HUES64 (cell line): ENCODE results near the gene PPARG.
"Not testable (repeated sequence)": the region's sequence is repeated elsewhere in the genome, so short reads cannot be mapped to it uniquely, and the experiment has no call there.

Experiments used
- H3K27ac ChIP-seq: 2 replicates; pipeline ENCODE4 v1.7.0; 2013; ENCODE audit warnings: low read depth, low read length, inconsistent platforms
- H3K27me3 ChIP-seq: 2 replicates; pipeline ENCODE4 v1.6.1; 2013; ENCODE audit warnings: mild to moderate bottlenecking, low read length; ENCODE audit not compliant: insufficient read depth
- H3K36me3 ChIP-seq: 2 replicates; pipeline ENCODE4 v1.6.1; 2013; ENCODE audit warnings: mild to moderate bottlenecking, low read length; ENCODE audit not compliant: insufficient read depth
- H3K4me1 ChIP-seq: 2 replicates; pipeline ENCODE4 v1.6.1; 2013; ENCODE audit warnings: mild to moderate bottlenecking, low read length, moderate library complexity; ENCODE audit not compliant: insufficient read depth
- H3K4me3 ChIP-seq: 2 replicates; pipeline ENCODE4 v1.5.1; 2013; ENCODE audit warnings: mild to moderate bottlenecking, low read length, moderate library complexity
- H3K9ac ChIP-seq: 2 replicates; pipeline ENCODE4 v1.6.1; 2013; ENCODE audit warnings: mild to moderate bottlenecking, low read depth, low read length
- H3K9me3 ChIP-seq: 2 replicates; pipeline ENCODE4 v1.6.1; 2013; ENCODE audit warnings: low read depth, low read length; ENCODE audit not compliant: insufficient read depth
- WGBS: fragments of 150-250, 120-280 bp; methylation state at CpG from one replicate; pipeline ENCODE4 v1.1.7; 2013; ENCODE audit warnings: missing lambda C conversion rate; 5-methylcytosine and 5-hydroxymethylcytosine counted together

PPARG gene

GRCh38 chr3:12457380-12457779 lies 168.5 kb downstream of the PPARG start:
- not testable (repeated sequence) for H3K27me3 ChIP-seq, H3K9ac ChIP-seq, H3K36me3 ChIP-seq, H3K27ac ChIP-seq, H3K4me3 ChIP-seq, H3K9me3 ChIP-seq, H3K4me1 ChIP-seq
- WGBS, result 91% methylated on average over 4 of the region's 4 CpGs

GRCh38 chr3:12458901-12459300 lies 170.0 kb downstream of the PPARG start:
- Histone ChIP-seq H3K27me3 (no peaks in the 10 kb centered on the region), H3K9ac (no peak overlapping the region), H3K4me3 (no peak overlapping the region), H3K36me3 (no peaks in the 10 kb centered on the region), H3K9me3 (no peaks in the 10 kb centered on the region), H3K27ac (no peak overlapping the region), H3K4me1 (peaks cover 4% of the 10 kb centered on the region; the same call in 1 of the 2 replicates)
- 86% methylated on average over 8 of the region's 8 CpGs for WGBS

DNA sequence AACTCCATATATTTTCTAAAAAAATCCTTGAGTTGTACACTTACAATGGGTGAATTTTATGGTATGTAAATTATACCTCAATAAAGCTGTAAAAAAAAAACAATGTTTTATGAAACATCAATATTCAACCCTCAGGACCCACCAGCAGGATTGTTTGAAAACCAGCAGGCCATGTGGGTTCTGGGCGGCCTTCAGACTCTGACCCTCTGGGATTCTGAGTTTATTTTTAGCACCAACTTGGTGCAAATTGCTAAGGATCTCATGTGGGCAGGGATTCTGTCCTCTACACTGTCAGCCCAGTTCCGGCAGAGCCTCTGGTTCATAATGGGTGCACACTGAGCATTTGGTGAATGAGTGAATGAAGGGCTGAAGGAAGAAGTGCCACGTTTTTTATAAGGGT lies 171.3 kb downstream of the PPARG start:
- Histone ChIP-seq H3K27me3 (no peaks in the 10 kb centered on the region), H3K4me3 (no peak overlapping the region), H3K36me3 (no peaks in the 10 kb centered on the region), H3K9ac (no peak overlapping the region), H3K27ac (no peak overlapping the region), H3K4me1 (0 out of 2 replicates have a peak, but pooled peaks cover 4% of the 10 kb centered on the region), H3K9me3 (no peaks in the 10 kb centered on the region)
- whole genome bisulfite sequencing, result 94% methylated on average over 3 of the region's 3 CpGs

DNA sequence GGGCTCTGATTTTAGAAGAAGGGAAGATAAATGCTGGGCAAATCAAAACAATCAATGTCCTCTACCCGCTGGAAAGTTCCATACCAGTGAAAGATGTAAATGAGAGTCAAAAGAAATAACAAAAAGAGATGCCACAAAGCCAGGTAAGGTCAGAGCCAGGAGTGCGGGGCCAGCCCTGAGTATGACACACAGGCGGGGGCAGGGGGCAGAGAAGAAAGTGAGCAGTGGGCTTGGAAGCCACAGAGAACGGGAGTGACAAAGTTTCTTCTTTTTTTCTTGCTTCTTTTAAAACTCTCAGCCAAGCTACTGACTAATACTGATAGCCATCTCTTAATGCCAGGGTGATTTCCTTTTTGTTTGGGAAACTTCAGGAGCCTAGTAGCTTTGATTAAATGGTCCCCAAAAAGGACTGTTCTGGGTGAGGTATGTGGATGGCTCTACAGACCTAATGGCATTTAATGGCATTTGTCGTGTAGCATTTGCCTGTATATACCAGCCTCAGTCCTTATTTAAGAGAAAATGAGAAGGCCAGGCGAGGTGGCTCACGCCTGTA lies 172.3 kb downstream of the PPARG start:
- Histone ChIP-seq H3K27ac (no peak overlapping the region), H3K36me3 (no peaks in the 10 kb centered on the region), H3K4me3 (no peak overlapping the region), H3K27me3 (no peaks in the 10 kb centered on the region), H3K9ac (no peak overlapping the region), H3K9me3 (no peaks in the 10 kb centered on the region), H3K4me1 (0 out of 2 replicates have a peak, but pooled peaks cover 9% of the 10 kb centered on the region)
- WGBS, result 87% methylated on average over 7 of the region's 7 CpGs

DNA sequence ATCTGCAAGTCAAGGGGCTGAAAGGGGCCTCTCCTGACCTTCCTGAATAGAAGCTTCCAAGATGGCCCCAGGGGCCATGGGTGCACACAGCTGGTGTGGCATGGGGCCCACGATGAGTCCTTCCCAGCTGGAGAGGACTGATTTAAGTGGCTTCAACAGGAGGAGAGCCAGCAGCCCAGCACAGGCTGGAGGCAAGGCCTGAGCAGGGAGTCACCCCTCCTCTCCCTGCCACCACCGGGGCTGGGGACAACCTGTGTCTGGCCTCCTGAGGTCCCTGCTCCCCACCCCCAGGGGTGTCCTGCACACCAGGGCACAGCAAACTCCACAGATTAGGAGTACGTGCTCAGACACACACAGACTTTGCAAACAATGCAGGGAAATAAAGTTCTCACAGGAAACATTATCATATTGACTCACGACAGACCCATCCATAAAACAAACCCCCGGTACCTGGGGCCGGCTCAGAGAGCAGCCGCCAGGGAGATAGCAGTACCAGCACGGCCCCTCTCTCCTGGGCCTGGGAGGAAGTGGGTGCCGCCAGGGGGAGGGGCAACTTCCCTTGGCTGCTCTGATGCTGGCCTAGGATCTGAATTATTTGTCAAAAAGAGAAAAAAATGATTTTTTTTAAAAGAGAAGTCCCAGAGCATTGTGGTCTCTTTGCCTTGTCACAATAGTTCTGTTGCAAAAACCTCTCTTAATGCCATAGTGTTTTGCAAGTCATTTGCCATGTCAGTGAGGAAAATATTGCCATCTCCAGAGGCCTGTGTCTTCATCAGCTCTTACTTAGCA lies 173.5 kb downstream of the PPARG start:
- Histone ChIP-seq H3K27me3 (no peaks in the 10 kb centered on the region), H3K9ac (no peak overlapping the region), H3K9me3 (no peaks in the 10 kb centered on the region), H3K4me1 (0 out of 2 replicates have a peak, but pooled peaks cover 9% of the 10 kb centered on the region), H3K27ac (no peak overlapping the region), H3K4me3 (no peak overlapping the region), H3K36me3 (no peaks in the 10 kb centered on the region)
- WGBS, result 79% methylated on average over 9 of the region's 9 CpGs

DNA sequence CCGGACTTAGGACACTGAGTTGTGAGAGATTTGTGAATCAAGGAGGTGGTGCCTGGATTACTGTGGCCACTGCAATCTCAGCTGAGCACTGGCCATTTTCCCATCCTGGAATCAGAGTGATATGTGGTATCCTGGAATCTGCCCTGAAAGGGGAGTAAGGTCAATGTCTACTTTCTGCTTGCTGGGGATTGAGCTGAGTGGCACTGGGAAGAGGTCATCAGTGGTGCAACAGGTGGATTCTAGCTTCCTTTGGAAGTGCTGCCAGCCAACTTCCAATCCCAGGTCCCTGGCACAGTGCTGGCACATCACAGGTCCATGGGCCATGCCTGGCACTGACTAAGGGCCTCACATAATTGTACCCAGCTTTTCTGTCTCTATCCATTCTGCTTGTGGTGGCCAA lies 174.8 kb downstream of the PPARG start:
- no peaks in the 10 kb centered on the region for H3K36me3 ChIP-seq
- H3K27ac ChIP-seq, result no peak overlapping the region
- H3K27me3 ChIP-seq, result no peaks in the 10 kb centered on the region
- H3K4me1 ChIP-seq, result 0 out of 2 replicates have a peak, but pooled peaks cover 9% of the 10 kb centered on the region
- H3K9me3 ChIP-seq, result no peaks in the 10 kb centered on the region
- 92% methylated on average over 1 of the region's 1 CpG for WGBS
- H3K9ac ChIP-seq, result no peak overlapping the region
- no peak overlapping the region for H3K4me3 ChIP-seq

- Histone ChIP-seq H3K27ac (no peak overlapping the region), H3K36me3 (no peaks in the 10 kb centered on the region), H3K4me3 (no peak overlapping the region), H3K9me3 (no peaks in the 10 kb centered on the region), H3K27me3 (no peaks in the 10 kb centered on the region), H3K4me1 (0 out of 2 replicates have a peak, but pooled peaks cover 9% of the 10 kb centered on the region), H3K9ac (no peak overlapping the region)
These were observed 175.3 kb downstream of the PPARG start for GRCh38 chr3:12464181-12464580.

- no peaks in the 10 kb centered on the region for H3K27me3 ChIP-seq
These were observed 176.4 kb downstream of the PPARG start for GRCh38 chr3:12465151-12465835.

DNA sequence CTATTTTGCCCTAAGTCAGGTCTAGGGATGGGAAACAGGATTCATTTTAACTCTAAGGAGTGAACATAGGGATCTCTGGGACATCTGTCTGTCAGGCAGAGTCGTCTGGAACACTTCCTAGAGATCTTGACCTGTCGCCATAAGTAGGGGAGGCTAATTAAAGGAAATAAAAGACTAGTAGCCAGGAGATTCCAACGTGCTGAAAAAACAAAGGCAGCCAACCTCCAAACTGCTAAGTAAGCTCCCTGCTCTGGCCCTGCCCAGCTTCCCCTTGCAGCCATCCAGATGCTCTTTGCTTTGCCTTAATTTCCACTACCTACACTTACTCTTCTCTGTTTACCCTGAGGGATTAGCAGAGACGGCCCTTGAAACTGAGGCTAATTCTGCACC lies 177.0 kb downstream of the PPARG start:
- H3K9ac ChIP-seq, result no peak overlapping the region
- no peak overlapping the region for H3K27ac ChIP-seq
- H3K27me3 ChIP-seq, result no peaks in the 10 kb centered on the region
- H3K9me3 ChIP-seq, result no peaks in the 10 kb centered on the region
- H3K4me1 ChIP-seq, result 0 out of 2 replicates have a peak, but pooled peaks cover 8% of the 10 kb centered on the region
- no peak overlapping the region for H3K4me3 ChIP-seq
- H3K36me3 ChIP-seq, result no peaks in the 10 kb centered on the region
- 64% methylated on average over 4 of the region's 4 CpGs for WGBS

More at GRCh38 chr3:12465151-12465835, 176.4 kb downstream of the PPARG start:
- 91% methylated on average over 16 of the region's 18 CpGs for WGBS
- H3K27ac ChIP-seq, result no peak overlapping the region
- no peaks in the 10 kb centered on the region for H3K9me3 ChIP-seq
- 0 out of 2 replicates have a peak, but pooled peaks cover 9% of the 10 kb centered on the region for H3K4me1 ChIP-seq
- no peak overlapping the region for H3K4me3 ChIP-seq
- H3K36me3 ChIP-seq, result no peaks in the 10 kb centered on the region
- no peak overlapping the region for H3K9ac ChIP-seq

- 0 out of 2 replicates have a peak, but pooled peaks cover 5% of the 10 kb centered on the region for H3K4me1 ChIP-seq
- no peaks in the 10 kb centered on the region for H3K36me3 ChIP-seq
- WGBS, result 91% methylated on average over 2 of the region's 2 CpGs
- no peak overlapping the region for H3K4me3 ChIP-seq
- no peak overlapping the region for H3K27ac ChIP-seq
- H3K9me3 ChIP-seq, result no peaks in the 10 kb centered on the region
- no peaks in the 10 kb centered on the region for H3K27me3 ChIP-seq
- H3K9ac ChIP-seq, result no peak overlapping the region
These were observed 178.9 kb downstream of the PPARG start for GRCh38 chr3:12467746-12468145.

DNA sequence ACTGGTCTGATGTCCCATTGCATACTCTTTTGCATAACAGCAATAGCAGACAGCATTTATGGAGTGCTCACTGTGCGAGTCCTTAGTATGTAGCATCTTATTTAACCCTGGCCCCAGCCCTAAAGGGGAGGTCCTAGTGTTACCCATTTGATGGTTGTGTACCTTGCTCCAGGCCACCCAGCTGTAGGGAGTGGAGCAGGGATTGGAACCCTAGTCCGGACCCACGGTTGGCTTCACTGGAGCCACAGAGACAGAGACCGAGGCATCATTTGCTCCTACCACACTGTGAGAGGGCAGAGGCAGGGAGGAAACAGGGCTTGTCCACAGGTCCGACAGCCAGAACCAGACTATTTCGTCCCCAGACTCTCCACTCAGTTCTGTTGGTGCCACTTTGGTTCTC lies 179.4 kb downstream of the PPARG start:
- Histone ChIP-seq H3K27ac (no peak overlapping the region), H3K4me1 (0 out of 2 replicates have a peak, but pooled peaks cover 5% of the 10 kb centered on the region), H3K9me3 (no peaks in the 10 kb centered on the region), H3K4me3 (no peak overlapping the region), H3K9ac (no peak overlapping the region), H3K27me3 (no peaks in the 10 kb centered on the region), H3K36me3 (no peaks in the 10 kb centered on the region)
- WGBS, result 94% methylated on average over 6 of the region's 6 CpGs
